NCI-H2081 (cell line): ENCODE data around the gene ATP1A1.

ENCODE experiments used
- DNase-seq, 2 experiments: peaks; one replicate each; lab custom pipeline; 2025; lab: John Stamatoyannopoulos, UW

ATP1A1 gene

GRCh38 chr1:116440731-116441130 lies 67.7 kb downstream of the ATP1A1 start:
- no peak for DNase-seq

- no peak for DNase-seq
These were observed 72.5 kb downstream of the ATP1A1 start for GRCh38 chr1:116445534-116445933.

GRCh38 chr1:116446686-116447085 lies 73.6 kb downstream of the ATP1A1 start:
- no peak for DNase-seq

GRCh38 chr1:116448785-116449385 lies 75.8 kb downstream of the ATP1A1 start:
- no peak for DNase-seq

- no peak for DNase-seq
These were observed 76.5 kb downstream of the ATP1A1 start for GRCh38 chr1:116449578-116449977.

- no peak for DNase-seq
These were observed 78.7 kb downstream of the ATP1A1 start for GRCh38 chr1:116451702-116452101.

- no peak for DNase-seq
These were observed 80.4 kb downstream of the ATP1A1 start for GRCh38 chr1:116453481-116453880.

GRCh38 chr1:116453906-116454305 lies 80.9 kb downstream of the ATP1A1 start:
- no peak for DNase-seq
